Keratinocyte (primary cell): ENCODE results near the gene ASIC2.

Source experiments
- CTCF ChIP-seq, 3 experiments: IDR thresholded peaks in 1 of 3; conservative IDR thresholded peaks in 1 of 3; optimal IDR thresholded peaks in 1 of 3; 2 replicates in 2 of 3; 3 replicates in 1 of 3; pipeline versions ENCODE3 to v1.5.1; 2011; ENCODE audit warnings: low read length in 3 of 3, mild to moderate bottlenecking in 3 of 3, moderate library complexity in 2 of 3, control low read depth in 1 of 3, inconsistent platforms in 1 of 3; ENCODE audit not compliant: insufficient read depth in 2 of 3; ENCODE audit errors: extremely low read depth in 1 of 3
- EZH2 ChIP-seq: IDR thresholded peaks from one replicate; pipeline ENCODE4 v1.6.1; 2012; ENCODE audit warnings: inconsistent platforms, mild to moderate bottlenecking, low read length, moderate library complexity

GRCh38 chr17:33166472-33166871 lies 126.6 kb downstream of the ASIC2 start:
- no peak for TF ChIP-seq CTCF (optimal IDR thresholded peaks at IDR 0.05 in 1 of 3, IDR thresholded peaks at IDR 0.05 in 1 of 3, conservative IDR thresholded peaks at IDR 0.05 in 1 of 3; ENCODE audit: extremely low read depth in 1 of 3, insufficient read depth in 2 of 3, low read length in 3 of 3)
- TF ChIP-seq EZH2, result no peak
